Astrocyte of the cerebellum (primary cell): ENCODE results near the gene SPI1.
A peak's percentile ranks its signal among the peaks of the same experiment; 100 is the strongest.

Source experiments
- DNase-seq: peaks from one replicate; pipeline ENCODE4 v3.0.0-alpha.2; 2011; ENCODE audit warnings: low read depth
- H3K4me3 ChIP-seq: 2 replicates; pipeline ENCODE4 v1.5.1; 2011; ENCODE audit warnings: mild to moderate bottlenecking, low read depth, low read length, moderate library complexity
- CTCF ChIP-seq: IDR thresholded peaks from 2 replicates; pipeline ENCODE4 v1.5.1; 2012; ENCODE audit warnings: low read length, low read depth, moderate library complexity, mild to moderate bottlenecking; ENCODE audit errors: missing control alignments
- in situ Hi-C: cut with HindIII; loops from 2 replicates; pipeline ENCODE4 v1.10.0; 2017; ENCODE audit warnings: low sequenced_read_pairs

Gene SPI1

GRCh38 chr11:47415949-47416472 is 37.7 kb upstream of the SPI1 start:
- peak; percentile 93 for DNase-seq
- TF ChIP-seq CTCF: no peak
- no peak overlapping the region for H3K4me3 ChIP-seq
- in situ Hi-C loops: no loop called here

- in situ Hi-C loops: no loop called here
- TF ChIP-seq CTCF: no peak
- no peak overlapping the region for H3K4me3 ChIP-seq
- DNase-seq: no peak
Observed at GRCh38 chr11:47415091-47415854, 36.9 kb upstream of the SPI1 start.

- DNase-seq: no peak
- TF ChIP-seq CTCF: no peak
- in situ Hi-C loops: no loop called here
- no peak overlapping the region for H3K4me3 ChIP-seq
Observed at GRCh38 chr11:47414685-47415070, 36.3 kb upstream of the SPI1 start.

GRCh38 chr11:47413908-47414684 is 35.7 kb upstream of the SPI1 start:
- no peak for TF ChIP-seq CTCF
- DNase-seq: no peak
- H3K4me3 ChIP-seq: no peak overlapping the region
- in situ Hi-C loops: no loop called here

GRCh38 chr11:47413351-47413750 is 35.0 kb upstream of the SPI1 start:
- DNase-seq: no peak
- no peak for TF ChIP-seq CTCF
- H3K4me3 ChIP-seq: no peak overlapping the region
- in situ Hi-C loops: no loop called here

GRCh38 chr11:47411884-47412746 is 33.8 kb upstream of the SPI1 start:
- no peak overlapping the region for H3K4me3 ChIP-seq
- no peak for DNase-seq
- in situ Hi-C loops: no loop called here

More at GRCh38 chr11:47411884-47412746, 33.8 kb upstream of the SPI1 start:
- TF ChIP-seq CTCF: peak; percentile 79
